ENCODE results near the gene ORMDL1.

ORMDL1 gene

GRCh38 chr2:189783927-189784867, at the start of gene ORMDL1, which contains the start of gene PMS1:
Gene ORMDL1 (minus strand): TSS chr2:189784339. CDS start chr2:189782595, 1,744 bp downstream.
Gene PMS1 (plus strand): TSS chr2:189784450. CDS start chr2:189791810, 7,360 bp downstream.
- DNase-seq = peak; percentile 89

GRCh38 chr2:189830510-189830909, 46.4 kb upstream of the ORMDL1 start:
- no peak for DNase-seq

GRCh38 chr2:189829102-189829833, 45.1 kb upstream of the ORMDL1 start:
- DNase-seq = no peak

- DNase-seq = no peak
Observed at GRCh38 chr2:189826039-189826438, 41.9 kb upstream of the ORMDL1 start.

- no peak for DNase-seq
Observed at GRCh38 chr2:189824694-189825396, 40.7 kb upstream of the ORMDL1 start.

GRCh38 chr2:189821953-189822748, 38.0 kb upstream of the ORMDL1 start:
- no peak for DNase-seq

GRCh38 chr2:189819297-189819704, 35.2 kb upstream of the ORMDL1 start:
- no peak for DNase-seq

GRCh38 chr2:189818249-189819038, 34.3 kb upstream of the ORMDL1 start:
- no peak for DNase-seq

GRCh38 chr2:189803431-189803830, 19.3 kb upstream of the ORMDL1 start:
- no peak for DNase-seq

GRCh38 chr2:189802396-189802912, 18.3 kb upstream of the ORMDL1 start:
- no peak for DNase-seq

- peak; percentile 91 for DNase-seq
Observed at GRCh38 chr2:189799531-189799930, 15.4 kb upstream of the ORMDL1 start.

- DNase-seq = no peak
Observed at GRCh38 chr2:189799030-189799331, 14.8 kb upstream of the ORMDL1 start.

- DNase-seq = no peak
Observed at GRCh38 chr2:189798312-189799029, 14.3 kb upstream of the ORMDL1 start.

GRCh38 chr2:189797902-189798301, 13.8 kb upstream of the ORMDL1 start:
- DNase-seq = no peak

GRCh38 chr2:189794310-189794709, 10.2 kb upstream of the ORMDL1 start:
- DNase-seq = no peak

GRCh38 chr2:189791338-189792042, 7.4 kb upstream of the ORMDL1 start:
- DNase-seq = no peak

GRCh38 chr2:189783451-189783926, 650 bp downstream of the ORMDL1 start:
- no peak for DNase-seq

- DNase-seq = no peak
Observed at GRCh38 chr2:189782221-189782671, 1.9 kb downstream of the ORMDL1 start.

GRCh38 chr2:189772212-189772611, 11.9 kb downstream of the ORMDL1 start:
- no peak for DNase-seq

All from GOT3 (cell line).